ENCODE data around the gene WNK2.

GRCh38 chr9:93252781-93253530, 69.0 kb downstream of the WNK2 start:
- TF ChIP-seq CTCF (IDR thresholded peaks at IDR 0.05; ENCODE audit: insufficient read depth, low read depth, low read length): no peak
- no peak for TF ChIP-seq EZH2 (IDR thresholded peaks at IDR 0.05; ENCODE audit: insufficient read depth, low read length)
